Measurements from ENCODE around the gene SRPRB.

The SRPRB gene

DNA sequence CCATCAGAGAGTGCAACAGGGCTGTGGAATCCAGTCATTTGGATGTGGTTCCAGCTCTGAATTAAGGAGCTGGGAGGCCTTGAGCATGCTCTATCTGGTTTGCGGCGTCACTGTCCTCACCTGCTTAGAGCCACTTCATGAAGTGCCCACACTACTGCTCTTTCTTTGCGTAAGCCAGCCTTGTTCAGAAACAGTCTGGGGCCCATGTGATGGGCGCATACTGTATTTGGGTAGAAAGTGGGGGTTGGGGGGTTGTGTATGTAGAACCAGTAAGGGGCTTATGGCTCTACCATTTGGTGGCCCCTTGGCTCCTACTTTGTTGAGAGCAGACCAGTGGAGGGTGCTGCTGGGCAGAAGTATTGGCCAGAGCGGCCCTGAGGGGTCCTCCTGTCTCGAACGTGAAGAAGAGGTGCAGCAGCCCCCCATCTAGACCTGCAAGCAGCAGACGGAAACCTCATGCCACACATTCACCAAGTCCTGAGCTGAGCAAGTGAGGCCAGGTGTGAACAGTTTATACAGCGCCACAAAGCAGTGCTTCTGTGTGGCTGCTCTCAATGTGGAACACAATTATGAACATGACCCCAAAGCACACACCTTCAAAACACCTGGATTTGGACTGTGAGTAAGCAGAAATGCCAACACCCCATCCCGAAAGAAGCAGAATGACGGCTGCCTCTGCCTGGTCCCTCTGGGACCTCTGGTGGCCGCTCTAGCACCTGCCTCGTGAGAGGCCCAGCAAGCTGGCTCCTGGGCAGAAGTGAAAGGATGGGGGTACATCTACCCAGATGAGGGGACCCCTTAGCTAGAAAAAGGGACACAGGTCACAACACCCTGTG is 26.6 kb downstream of the SRPRB start:
- DNase-seq (ENCODE audit: low spot score) = no peak
- in situ Hi-C loops (cut with MboI; ENCODE audit: low pct_unique_long_range_greater_than_20kb, low sequenced_read_pairs, unreplicated experiment) = no loop called here
- TF ChIP-seq CTCF (IDR thresholded peaks at IDR 0.05; ENCODE audit: extremely low read depth, insufficient read depth, missing control alignments) = peak; percentile 29

DNA sequence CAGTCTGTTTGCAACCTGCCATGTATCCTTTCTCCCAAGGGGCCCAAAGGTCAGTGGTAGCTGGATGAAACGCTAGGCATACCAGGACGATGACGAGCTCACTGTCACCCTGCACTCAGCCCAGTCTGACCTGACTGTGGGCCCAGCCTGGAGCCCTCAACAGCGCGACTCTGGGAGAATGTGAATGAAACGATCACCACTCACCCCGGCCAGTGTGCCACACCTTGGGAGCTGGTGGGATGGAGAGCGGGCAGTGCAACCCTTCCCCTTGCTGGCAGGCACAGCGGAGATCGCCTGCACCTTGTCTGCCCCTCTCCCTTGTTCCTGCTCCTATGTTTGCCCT is 27.2 kb downstream of the SRPRB start:
- DNase-seq (ENCODE audit: low spot score) = no peak
- in situ Hi-C loops (cut with MboI; ENCODE audit: low pct_unique_long_range_greater_than_20kb, low sequenced_read_pairs, unreplicated experiment) = no loop called here
- TF ChIP-seq CTCF (IDR thresholded peaks at IDR 0.05; ENCODE audit: extremely low read depth, insufficient read depth, missing control alignments) = no peak

DNA sequence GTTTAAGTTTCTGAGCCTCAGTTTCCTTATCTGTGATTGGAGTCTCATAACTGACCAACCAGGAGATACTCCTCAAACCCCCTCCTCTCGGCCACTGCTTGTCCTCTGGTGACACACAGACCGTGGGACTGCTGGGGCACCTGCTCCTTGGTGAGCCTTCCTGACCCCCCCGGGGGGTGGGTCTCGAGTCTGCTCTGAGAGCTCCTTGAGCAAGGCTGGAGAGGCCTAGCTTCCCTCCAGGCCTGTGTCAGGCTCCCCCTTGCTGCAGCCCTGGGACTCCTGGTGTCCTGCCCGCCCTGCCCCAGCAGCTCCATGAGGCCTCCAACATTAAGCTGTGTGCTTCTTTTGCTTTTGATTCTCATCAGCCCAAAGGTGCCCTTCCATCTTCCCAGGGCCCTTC is 27.7 kb downstream of the SRPRB start:
- no peak for TF ChIP-seq CTCF (IDR thresholded peaks at IDR 0.05; ENCODE audit: extremely low read depth, insufficient read depth, missing control alignments)
- DNase-seq (ENCODE audit: low spot score) = no peak
- in situ Hi-C loops (cut with MboI; ENCODE audit: low pct_unique_long_range_greater_than_20kb, low sequenced_read_pairs, unreplicated experiment) = no loop called here

DNA sequence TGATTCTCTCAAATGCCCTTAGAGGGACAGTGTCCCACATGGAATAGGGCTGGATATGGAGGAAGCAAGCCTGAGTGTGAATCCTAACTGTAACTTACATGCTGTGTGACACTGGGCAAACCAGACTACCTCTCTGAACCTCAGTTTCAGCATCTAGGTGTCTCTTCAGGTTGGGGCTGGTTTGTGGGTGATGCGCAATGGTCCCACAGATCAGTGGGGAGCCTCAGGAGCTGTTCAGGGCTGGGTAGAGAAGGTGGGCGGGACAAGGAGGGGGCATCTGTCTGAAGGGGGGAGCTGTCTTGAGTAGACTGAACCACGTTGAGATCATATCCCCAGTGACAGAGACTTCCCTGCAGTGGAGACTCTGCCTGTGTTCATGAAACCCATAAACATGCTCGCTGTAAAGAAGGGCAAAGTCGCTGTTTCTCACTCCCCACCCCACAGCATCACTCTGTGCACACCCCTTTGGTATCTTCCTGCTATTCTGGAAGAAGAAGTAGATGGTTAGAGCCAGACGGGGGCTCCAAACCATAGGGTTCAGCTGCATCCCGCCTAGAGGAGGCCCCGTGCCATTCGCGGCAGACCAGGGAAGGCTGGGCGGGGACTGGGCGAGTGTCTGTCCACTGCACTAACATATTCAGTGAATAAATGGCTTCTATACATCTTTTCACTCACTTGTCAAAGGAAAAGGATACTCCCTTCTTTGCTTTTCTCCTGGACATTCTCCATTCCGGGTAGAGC is 28.4 kb downstream of the SRPRB start:
- TF ChIP-seq CTCF (IDR thresholded peaks at IDR 0.05; ENCODE audit: extremely low read depth, insufficient read depth, missing control alignments) = no peak
- no peak for DNase-seq (ENCODE audit: low spot score)
- in situ Hi-C loops (cut with MboI; ENCODE audit: low pct_unique_long_range_greater_than_20kb, low sequenced_read_pairs, unreplicated experiment) = no loop called here

DNA sequence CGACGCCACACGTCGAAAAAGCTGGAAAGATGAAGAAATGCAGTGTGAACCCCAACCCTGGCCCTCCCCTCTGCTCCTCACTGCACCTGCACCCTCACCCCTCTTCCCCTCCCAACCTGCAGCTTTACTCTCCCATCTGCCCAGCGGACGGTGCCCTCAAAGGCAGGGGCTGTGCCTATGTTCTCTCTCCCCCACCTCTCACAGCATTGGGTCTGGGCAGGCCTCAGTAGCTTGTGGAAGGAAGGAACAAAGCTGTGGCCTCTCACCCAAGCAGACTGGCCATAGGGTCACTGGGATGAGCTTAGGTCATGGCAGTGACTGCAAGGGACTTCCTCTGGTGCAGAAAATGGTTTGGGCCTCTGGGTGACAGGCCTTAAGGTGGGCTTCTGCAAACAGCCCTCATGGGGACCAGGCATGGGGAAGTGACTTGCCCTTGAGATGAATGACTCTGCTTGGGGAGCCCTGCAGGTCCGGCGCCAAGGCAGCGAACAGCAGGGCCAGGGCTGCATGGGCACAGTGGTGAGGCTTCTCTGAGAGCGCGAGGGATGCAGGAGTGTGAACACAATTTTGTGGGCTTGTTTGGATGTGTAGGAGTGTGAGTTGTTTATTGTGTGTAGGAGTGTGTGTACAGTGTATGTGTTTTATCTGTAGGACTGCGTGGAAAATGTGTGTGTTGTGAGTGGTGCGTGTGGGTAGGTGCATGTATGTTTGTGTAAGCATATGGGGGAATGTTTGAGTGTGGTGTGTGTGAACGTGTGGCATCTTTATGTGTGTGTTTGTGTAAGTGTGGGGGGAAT is 29.2 kb downstream of the SRPRB start:
- in situ Hi-C loops (cut with MboI; ENCODE audit: low pct_unique_long_range_greater_than_20kb, low sequenced_read_pairs, unreplicated experiment) = no loop called here
- no peak for DNase-seq (ENCODE audit: low spot score)
- no peak for TF ChIP-seq CTCF (IDR thresholded peaks at IDR 0.05; ENCODE audit: extremely low read depth, insufficient read depth, missing control alignments)

GRCh38 chr3:133835418-133835743 is 29.8 kb downstream of the SRPRB start:
- in situ Hi-C loops (cut with MboI; ENCODE audit: low pct_unique_long_range_greater_than_20kb, low sequenced_read_pairs, unreplicated experiment) = no loop called here
- DNase-seq (ENCODE audit: low spot score) = no peak
- no peak for TF ChIP-seq CTCF (IDR thresholded peaks at IDR 0.05; ENCODE audit: extremely low read depth, insufficient read depth, missing control alignments)
